BLaER1 treated with 17β-estradiol and CSF1 and Interleukin-3, amounts not matched to agents 10 nM and 100 nM (cell line): Measurements from ENCODE around the gene CDHR4.

Experiments used
- H3K27ac ChIP-seq, 11 experiments: shearing (Covaris generic); formaldehyde crosslinking; 2 replicates each; pipeline ENCODE4 v1.8.1; 2022
- H3K27me3 ChIP-seq, 11 experiments: shearing (Covaris generic); formaldehyde crosslinking; 2 replicates each; pipeline ENCODE4 v1.8.1; 2022
- H3K36me3 ChIP-seq, 11 experiments: shearing (Covaris generic); formaldehyde crosslinking; 2 replicates each; pipeline ENCODE4 v1.8.1; 2022
- H3K4me1 ChIP-seq, 10 experiments: shearing (Covaris generic); formaldehyde crosslinking; 2 replicates each; pipeline ENCODE4 v1.8.1; 2022
- H3K4me2 ChIP-seq, 11 experiments: shearing (Covaris generic); formaldehyde crosslinking; 2 replicates each; pipeline ENCODE4 v1.8.1; 2022
- H3K4me3 ChIP-seq, 10 experiments: shearing (Covaris generic); formaldehyde crosslinking; 2 replicates each; pipeline ENCODE4 v1.8.1; 2022
- H3K9ac ChIP-seq, 11 experiments: shearing (Covaris generic); formaldehyde crosslinking; 2 replicates each; pipeline ENCODE4 v1.8.1; 2022
- H3K9me3 ChIP-seq, 11 experiments: shearing (Covaris generic); formaldehyde crosslinking; replicated peaks in 1 of 11; 2 replicates each; pipeline ENCODE4 v1.8.1; 2022
- H4K20me1 ChIP-seq, 11 experiments: shearing (Covaris generic); formaldehyde crosslinking; 2 replicates each; pipeline ENCODE4 v1.8.1; 2022
- Cebpa-rat ChIP-seq, 11 experiments: shearing (Covaris generic); IDR thresholded peaks; 2 replicates each; pipeline ENCODE4 v1.8.1; 2022

The CDHR4 gene

GRCh38 chr3:49799761-49800160 lies at the start of gene CDHR4:
Gene CDHR4 (minus strand): TSS chr3:49799873. CDS start chr3:49799812, 61 bp downstream.
- H3K9me3 ChIP-seq, result no peaks in the 10 kb centered on the region
- peaks cover 17 to 44% (median 38%) of the 10 kb centered on the region in 10 experiments for H3K4me1 ChIP-seq
- H3K4me2 ChIP-seq, result peak within 1 kb of the TSS in 6 of 11 experiments; percentile 1 to 28 (median 7); a peak in 4 of 22 replicates

GRCh38 chr3:49845694-49846093 lies 46.0 kb upstream of the CDHR4 start:
- Histone ChIP-seq H3K9ac (no peak overlapping the region; a peak in 1 of 22 replicates), H3K4me3 (no peak overlapping the region), H3K4me2 (no peak overlapping the region), H4K20me1 (peaks cover 0 to 16% (median 0%) of the 10 kb centered on the region in 11 experiments; a peak in 1 of 22 replicates), H3K4me1 (peaks cover under 1 to 14% (median 11%) of the 10 kb centered on the region in 10 experiments; a peak in 17 of 20 replicates), H3K36me3 (peaks cover 17 to 82% (median 69%) of the 10 kb centered on the region in 11 experiments; a peak in 21 of 22 replicates), H3K27ac (no peak overlapping the region), H3K9me3 (no peaks in the 10 kb centered on the region), H3K27me3 (no peaks in the 10 kb centered on the region)
- no peak for TF ChIP-seq Cebpa-rat (IDR thresholded peaks at IDR 0.05)

More at GRCh38 chr3:49799761-49800160, at the start of gene CDHR4:
- Histone ChIP-seq H3K36me3 (peaks cover 0 to 9% (median 5%) of the 10 kb centered on the region in 11 experiments; a peak in 10 of 22 replicates), H3K4me3 (no peak within 1 kb of the TSS), H3K27me3 (peaks cover 6 to 16% (median 11%) of the 10 kb centered on the region in 11 experiments; a peak in 16 of 22 replicates), H4K20me1 (no peaks in the 10 kb centered on the region), H3K9ac (0 out of 22 replicates have a peak within 1 kb of the TSS, but pooled peaks of 3 of the 11 experiments have one; percentile 1 to 21 (median 5)), H3K27ac (0 out of 22 replicates have a peak within 1 kb of the TSS, but pooled peaks of 1 of the 11 experiments have one; percentile 2)
- no peak for TF ChIP-seq Cebpa-rat (IDR thresholded peaks at IDR 0.05)

DNA sequence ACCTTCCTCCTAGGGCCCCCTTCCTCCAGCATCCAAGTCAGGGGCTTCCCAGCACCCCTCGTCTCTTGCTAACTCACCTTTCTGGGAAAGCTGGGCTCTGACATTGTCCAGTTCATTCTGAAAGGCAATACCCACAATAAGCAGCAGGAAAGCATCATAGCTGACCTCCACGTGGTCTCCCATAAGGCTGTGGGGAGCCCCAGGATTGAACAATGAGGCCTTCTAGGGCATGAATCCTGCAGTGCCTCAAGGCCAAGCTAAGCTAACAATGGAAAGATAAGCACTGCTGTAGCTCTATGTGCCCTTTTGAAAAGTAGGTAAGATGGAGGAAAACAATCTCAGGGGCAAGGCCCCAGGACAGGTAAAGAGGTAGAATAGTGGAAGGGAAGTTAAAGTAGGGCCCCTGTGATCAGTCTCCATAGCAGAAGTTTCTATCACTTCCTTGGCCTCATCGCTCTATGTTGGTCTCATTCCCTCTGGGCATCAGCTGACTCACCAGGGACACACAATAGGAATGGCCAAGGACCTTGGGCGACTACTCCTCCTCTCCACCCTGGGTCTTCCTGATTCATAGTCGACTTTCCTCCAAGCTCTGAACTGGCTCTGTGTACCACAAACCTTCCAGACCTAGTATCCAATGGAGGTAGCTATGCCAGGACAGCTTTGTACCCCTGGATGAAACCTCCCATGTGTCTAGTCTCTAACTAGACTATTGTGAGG lies 45.0 kb upstream of the CDHR4 start:
- no peak for TF ChIP-seq Cebpa-rat (IDR thresholded peaks at IDR 0.05)
- peaks cover 17 to 77% (median 69%) of the 10 kb centered on the region in 11 experiments; a peak in 21 of 22 replicates for H3K36me3 ChIP-seq
- no peak overlapping the region for H3K27ac ChIP-seq
- no peak overlapping the region for H3K4me3 ChIP-seq
- peaks cover 0 to 16% (median 0%) of the 10 kb centered on the region in 11 experiments; a peak in 1 of 22 replicates for H4K20me1 ChIP-seq
- peaks cover 7 to 24% (median 22%) of the 10 kb centered on the region in 10 experiments; a peak in 18 of 20 replicates for H3K4me1 ChIP-seq
- H3K4me2 ChIP-seq, result no peak overlapping the region
- H3K27me3 ChIP-seq, result no peaks in the 10 kb centered on the region
- H3K9ac ChIP-seq, result no peak overlapping the region
- H3K9me3 ChIP-seq, result no peaks in the 10 kb centered on the region

GRCh38 chr3:49842843-49843517 lies 43.3 kb upstream of the CDHR4 start:
- Histone ChIP-seq H3K4me2 (no peak overlapping the region), H3K9ac (peak overlapping the region in 4 of 11 experiments; percentile 8 to 35 (median 18); a peak in 5 of 22 replicates), H3K9me3 (no peaks in the 10 kb centered on the region), H3K27ac (no peak overlapping the region), H3K36me3 (peaks cover 17 to 80% (median 71%) of the 10 kb centered on the region in 11 experiments; a peak in 21 of 22 replicates), H3K4me3 (no peak overlapping the region), H3K4me1 (peaks cover 7 to 38% (median 35%) of the 10 kb centered on the region in 10 experiments; a peak in 18 of 20 replicates), H4K20me1 (peaks cover 0 to 16% (median 0%) of the 10 kb centered on the region in 11 experiments; a peak in 1 of 22 replicates), H3K27me3 (no peaks in the 10 kb centered on the region)
- no peak for TF ChIP-seq Cebpa-rat (IDR thresholded peaks at IDR 0.05)

DNA sequence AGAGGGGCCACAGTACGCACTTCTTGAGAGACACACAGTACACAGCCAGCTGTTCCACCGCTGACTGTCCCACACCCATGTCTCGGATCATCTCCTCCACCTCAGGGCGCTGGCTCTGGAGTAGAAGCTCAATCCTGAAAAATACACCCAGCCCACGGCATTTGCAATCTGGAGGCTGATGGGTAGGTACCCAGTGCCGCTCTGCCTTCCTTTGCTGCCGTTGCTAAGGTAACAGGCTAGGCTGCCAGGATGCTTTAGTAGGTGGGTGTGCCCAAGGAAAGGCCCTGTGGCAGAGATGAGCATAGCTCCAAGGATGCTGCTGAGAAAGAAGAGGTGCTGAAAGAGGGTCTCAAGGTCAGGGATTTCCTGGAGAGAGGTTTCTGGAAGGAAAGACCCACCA lies 42.1 kb upstream of the CDHR4 start:
- H3K9ac ChIP-seq, result peak overlapping the region in 4 of 11 experiments; percentile 19 to 28 (median 22); a peak in 3 of 22 replicates
- peak overlapping the region in 2 of 11 experiments; percentile 13 to 65; a peak in 1 of 22 replicates for H3K27ac ChIP-seq
- peaks cover 11 to 80% (median 70%) of the 10 kb centered on the region in 11 experiments; a peak in 21 of 22 replicates for H3K36me3 ChIP-seq
- no peak for TF ChIP-seq Cebpa-rat (IDR thresholded peaks at IDR 0.05)
- H3K27me3 ChIP-seq, result no peaks in the 10 kb centered on the region
- H3K4me2 ChIP-seq, result peak overlapping the region in 4 of 11 experiments; percentile 60 to 80 (median 70); a peak in 3 of 22 replicates
- H4K20me1 ChIP-seq, result peaks cover 0 to 16% (median 0%) of the 10 kb centered on the region in 11 experiments; a peak in 1 of 22 replicates
- peaks cover 7 to 38% (median 35%) of the 10 kb centered on the region in 10 experiments; a peak in 18 of 20 replicates for H3K4me1 ChIP-seq
- no peak overlapping the region for H3K4me3 ChIP-seq
- no peaks in the 10 kb centered on the region for H3K9me3 ChIP-seq

DNA sequence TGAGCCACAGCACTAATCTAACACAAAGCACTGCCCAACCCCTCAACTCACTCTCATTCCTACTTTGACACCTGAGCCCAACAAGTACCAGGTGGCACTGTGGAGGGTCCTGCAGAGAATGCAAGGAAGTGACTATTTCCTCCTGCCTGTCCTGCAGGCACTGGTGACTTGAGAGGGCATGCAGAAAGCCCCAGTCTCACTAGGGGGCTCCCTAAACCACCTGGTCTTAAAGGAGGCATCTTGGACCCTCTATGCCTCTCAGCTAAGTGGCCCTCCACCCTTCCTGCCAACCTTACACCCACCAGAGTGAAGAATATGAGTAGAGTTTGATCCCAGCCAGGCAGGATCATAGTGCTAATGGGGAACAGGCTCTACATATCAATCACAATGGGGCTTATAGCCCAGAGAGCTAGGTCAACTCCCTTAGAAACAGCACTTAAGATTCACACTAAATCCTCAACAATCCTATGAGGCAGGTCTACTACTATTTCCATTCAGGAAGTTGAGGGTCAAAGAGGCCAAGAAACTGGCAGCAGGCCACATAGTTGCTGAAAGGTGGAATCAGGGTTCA lies 41.5 kb upstream of the CDHR4 start:
- H4K20me1 ChIP-seq, result peaks cover 0 to 16% (median 0%) of the 10 kb centered on the region in 11 experiments; a peak in 1 of 22 replicates
- peaks cover 7 to 38% (median 35%) of the 10 kb centered on the region in 10 experiments; a peak in 18 of 20 replicates for H3K4me1 ChIP-seq
- H3K9me3 ChIP-seq, result no peaks in the 10 kb centered on the region
- H3K4me2 ChIP-seq, result peak overlapping the region in 10 of 11 experiments; percentile 25 to 80 (median 56); a peak in 18 of 22 replicates
- no peak overlapping the region for H3K4me3 ChIP-seq
- no peak for TF ChIP-seq Cebpa-rat (IDR thresholded peaks at IDR 0.05)
- peak overlapping the region in 8 of 11 experiments; percentile 24 to 64 (median 42); a peak in 10 of 22 replicates for H3K9ac ChIP-seq
- H3K36me3 ChIP-seq, result peaks cover 11 to 80% (median 70%) of the 10 kb centered on the region in 11 experiments; a peak in 21 of 22 replicates
- no peaks in the 10 kb centered on the region for H3K27me3 ChIP-seq
- H3K27ac ChIP-seq, result peak overlapping the region in 6 of 11 experiments; percentile 2 to 65 (median 49); a peak in 6 of 22 replicates

- Histone ChIP-seq H3K9ac (peak overlapping the region; percentile 22 to 64 (median 39); a peak in 17 of 22 replicates), H3K27ac (peak overlapping the region in 8 of 11 experiments; percentile 35 to 65 (median 52); a peak in 16 of 22 replicates), H3K27me3 (no peaks in the 10 kb centered on the region), H3K4me3 (no peak overlapping the region), H3K4me2 (peak overlapping the region in 9 of 11 experiments; percentile 34 to 80 (median 57); a peak in 18 of 22 replicates), H3K9me3 (no peaks in the 10 kb centered on the region), H4K20me1 (peaks cover 0 to 16% (median 0%) of the 10 kb centered on the region in 11 experiments; a peak in 1 of 22 replicates), H3K36me3 (peaks cover 5 to 80% (median 66%) of the 10 kb centered on the region in 11 experiments; a peak in 20 of 22 replicates), H3K4me1 (peaks cover 7 to 38% (median 35%) of the 10 kb centered on the region in 10 experiments; a peak in 18 of 20 replicates)
- no peak for TF ChIP-seq Cebpa-rat (IDR thresholded peaks at IDR 0.05)
Observed at GRCh38 chr3:49840388-49840787, 40.7 kb upstream of the CDHR4 start.
